Activated naive CD8-positive, alpha-beta T cell treated with anti-CD3 and anti-CD28 coated beads, Interleukin-2, amount 50 U/mL, for 16 hours (primary cell): ENCODE data around the gene INO80B.
A peak's percentile ranks its signal among the peaks of the same experiment; 100 is the strongest.
"Not testable (repeated sequence)": the region's sequence is repeated elsewhere in the genome, so short reads cannot be mapped to it uniquely, and the experiment has no call there.

ENCODE experiments used
- DNase-seq: peaks from one replicate; pipeline ENCODE4 v3.0.0-alpha.2; 2020; ENCODE audit warnings: low read depth, low spot score

Gene INO80B

GRCh38 chr2:74448771-74449170, 6.1 kb upstream of the INO80B start:
- no peak for DNase-seq

- no peak for DNase-seq
Measured at GRCh38 chr2:74450570-74451190, 4.2 kb upstream of the INO80B start.

- DNase-seq: no peak
Measured at GRCh38 chr2:74457129-74457548, 2.3 kb downstream of the INO80B start.

- peak; percentile 63 for DNase-seq
Measured at GRCh38 chr2:74457549-74458131, 2.8 kb downstream of the INO80B start.

GRCh38 chr2:74458132-74458937, 3.4 kb downstream of the INO80B start, which contains the start of gene WBP1:
Gene WBP1, plus strand, starts transcription at chr2:74458438. Its CDS starts 165 bp downstream, at chr2:74458603.
- DNase-seq: peak; percentile 97

- DNase-seq: no peak
Measured at GRCh38 chr2:74458938-74459363, 4.1 kb downstream of the INO80B start.

GRCh38 chr2:74459503-74460118, 4.7 kb downstream of the INO80B start:
- not testable (repeated sequence) for DNase-seq

- not testable (repeated sequence) for DNase-seq
Measured at GRCh38 chr2:74460187-74460586, 5.3 kb downstream of the INO80B start.

- DNase-seq: no peak
Measured at GRCh38 chr2:74461187-74462053, 6.5 kb downstream of the INO80B start.

GRCh38 chr2:74462054-74462785, 7.3 kb downstream of the INO80B start:
- DNase-seq: no peak

GRCh38 chr2:74462786-74463105, 7.9 kb downstream of the INO80B start:
- DNase-seq: no peak

GRCh38 chr2:74464406-74464805, 9.5 kb downstream of the INO80B start:
- DNase-seq: no peak

GRCh38 chr2:74470742-74471141, 15.9 kb downstream of the INO80B start:
- DNase-seq: not testable (repeated sequence)

- DNase-seq: no peak
Measured at GRCh38 chr2:74471332-74472065, 16.6 kb downstream of the INO80B start.

GRCh38 chr2:74472086-74472944, 17.4 kb downstream of the INO80B start, which contains the start of gene MRPL53:
Gene MRPL53, minus strand, starts transcription at chr2:74472680. Its CDS starts 20 bp downstream, at chr2:74472660.
- peak; percentile 93 for DNase-seq

- DNase-seq: no peak
Measured at GRCh38 chr2:74472945-74473258, 18.0 kb downstream of the INO80B start.

GRCh38 chr2:74474481-74474880, 19.6 kb downstream of the INO80B start:
- no peak for DNase-seq

- no peak for DNase-seq
Measured at GRCh38 chr2:74474899-74475298, 20.0 kb downstream of the INO80B start.

- DNase-seq: no peak
Measured at GRCh38 chr2:74481431-74481830, 26.5 kb downstream of the INO80B start.
